A549 (cell line): ENCODE measurements around the gene CCR5AS.

Source experiments
- MAFK ChIP-seq: fragments of 450-650 bp; IDR thresholded peaks from 2 replicates; pipeline ENCODE4 v1.6.1; 2014; ENCODE audit not compliant: partially characterized antibody
- POLR2A ChIP-seq: IDR thresholded peaks from 2 replicates; pipeline ENCODE4 v1.6.1; 2012; ENCODE audit warnings: mild to moderate bottlenecking, low read length
- RAD21 ChIP-seq, 2 experiments: fragments of >200 bp in 1 of 2; sonication (Bioruptor Twin) in 1 of 2; formaldehyde crosslinking in 1 of 2; IDR thresholded peaks in 1 of 2; conservative IDR thresholded peaks in 1 of 2; 2 replicates in 1 of 2; 3 replicates in 1 of 2; pipeline ENCODE4 v1.6.1; 2012 to 2018; ENCODE audit warnings: inconsistent platforms in 1 of 2
- TF ChIP-seq, protein P1 (sequence below): fragments of >200 bp; sonication (Bioruptor Twin); formaldehyde crosslinking; IDR thresholded peaks from 3 replicates; pipeline ENCODE4 v1.5.1; 2016

GRCh38 chr3:46454209-46454595 is 47.3 kb upstream of the CCR5AS start:
- TF ChIP-seq MAFK (no peak), POLR2A (no peak), RAD21 (conservative IDR thresholded peaks at IDR 0.05 in 1 of 2, IDR thresholded peaks at IDR 0.05 in 1 of 2) (no peak)
- TF ChIP-seq, protein P1, sequence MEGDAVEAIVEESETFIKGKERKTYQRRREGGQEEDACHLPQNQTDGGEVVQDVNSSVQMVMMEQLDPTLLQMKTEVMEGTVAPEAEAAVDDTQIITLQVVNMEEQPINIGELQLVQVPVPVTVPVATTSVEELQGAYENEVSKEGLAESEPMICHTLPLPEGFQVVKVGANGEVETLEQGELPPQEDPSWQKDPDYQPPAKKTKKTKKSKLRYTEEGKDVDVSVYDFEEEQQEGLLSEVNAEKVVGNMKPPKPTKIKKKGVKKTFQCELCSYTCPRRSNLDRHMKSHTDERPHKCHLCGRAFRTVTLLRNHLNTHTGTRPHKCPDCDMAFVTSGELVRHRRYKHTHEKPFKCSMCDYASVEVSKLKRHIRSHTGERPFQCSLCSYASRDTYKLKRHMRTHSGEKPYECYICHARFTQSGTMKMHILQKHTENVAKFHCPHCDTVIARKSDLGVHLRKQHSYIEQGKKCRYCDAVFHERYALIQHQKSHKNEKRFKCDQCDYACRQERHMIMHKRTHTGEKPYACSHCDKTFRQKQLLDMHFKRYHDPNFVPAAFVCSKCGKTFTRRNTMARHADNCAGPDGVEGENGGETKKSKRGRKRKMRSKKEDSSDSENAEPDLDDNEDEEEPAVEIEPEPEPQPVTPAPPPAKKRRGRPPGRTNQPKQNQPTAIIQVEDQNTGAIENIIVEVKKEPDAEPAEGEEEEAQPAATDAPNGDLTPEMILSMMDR = no peak
